Measurements from ENCODE around the gene PPFIA4. TPM values are rescaled to one million over a fixed set of nuclear protein-coding genes. Genes with fewer than 3 reads are reported as not detected.

The PPFIA4 gene
- total and polyA plus RNA-seq, 2 donors (not counting 3 experiments of a cell fraction or from before 2014, with no cell fraction given), result 0.17 to 0.22 TPM

GRCh38 chr1:203124011-203124410 is 97.7 kb downstream of the PPFIA4 start:
- Histone ChIP-seq H4K20me1 (replicated peaks; ENCODE audit: control insufficient read depth, extremely low read depth, insufficient read depth, low read length) (no peaks in the 10 kb centered on the region), H3K27ac (ENCODE audit: insufficient read depth, low read depth, low read length) (no peak overlapping the region), H3K4me1 (ENCODE audit: control insufficient read depth, extremely low read depth, insufficient read depth, low read length) (peaks cover 4% of the 10 kb centered on the region), H3K9me1 (replicated peaks; ENCODE audit: control insufficient read depth, extremely low read depth, insufficient read depth, low read length) (no peaks in the 10 kb centered on the region), H2AFZ (ENCODE audit: low read depth, low read length) (no peak overlapping the region), H3K9ac (replicated peaks; ENCODE audit: extremely low read depth, insufficient read depth, low read length) (no peak overlapping the region), H3K4me3 (replicated peaks in 1 of 3; ENCODE audit: insufficient read depth in 1 of 3, low read depth in 1 of 3, low read length in 3 of 3) (no peak overlapping the region), H3K9me3 (replicated peaks; ENCODE audit: control insufficient read depth, insufficient read depth, low read length) (no peaks in the 10 kb centered on the region), H3K4me2 (ENCODE audit: insufficient read depth, low read length) (no peak overlapping the region), H3K27me3 (ENCODE audit: control insufficient read depth in 2 of 2, insufficient read depth in 2 of 2, low read length in 2 of 2) (peaks cover 29 to 51% of the 10 kb centered on the region in 2 experiments), H3K36me3 (ENCODE audit: control insufficient read depth in 2 of 2, extremely low read depth in 1 of 2, insufficient read depth in 2 of 2, low read length in 2 of 2) (no peaks in the 10 kb centered on the region), H3K79me2 (ENCODE audit: control insufficient read depth, insufficient read depth, low read length) (no peaks in the 10 kb centered on the region)
- no peak for TF ChIP-seq MYC (IDR thresholded peaks at IDR 0.05; ENCODE audit: low read depth, low read length)
- no peak for TF ChIP-seq CTCF (IDR thresholded peaks at IDR 0.05; ENCODE audit: extremely low read depth in 1 of 2, insufficient read depth in 1 of 2, low read depth in 1 of 2, low read length in 2 of 2)
- no peak for TF ChIP-seq MAX (IDR thresholded peaks at IDR 0.05; ENCODE audit: insufficient read depth, insufficient read length)
- no peak for TF ChIP-seq EZH2 (IDR thresholded peaks at IDR 0.05; ENCODE audit: borderline replicate concordance, low read depth, low read length, severe bottlenecking)
- no peak for TF ChIP-seq POLR2AphosphoS5 (IDR thresholded peaks at IDR 0.05; ENCODE audit: insufficient read depth, low read depth, low read length)
- no peak for TF ChIP-seq JUN (IDR thresholded peaks at IDR 0.05; ENCODE audit: borderline replicate concordance, insufficient read depth, insufficient read length, low read depth)
- no peak for TF ChIP-seq FOS (IDR thresholded peaks at IDR 0.05; ENCODE audit: borderline replicate concordance, insufficient read depth, low read length)
- TF ChIP-seq POLR2A (IDR thresholded peaks at IDR 0.05; ENCODE audit: low read depth, low read length), result no peak
- no peak for TF ChIP-seq GATA2 (IDR thresholded peaks at IDR 0.05; ENCODE audit: insufficient read depth, insufficient read length, low read depth, low read length)
- intact Hi-C loops (cut with micrococcal nuclease) (no loop called here), dilution Hi-C loops (cut with MboI; ENCODE audit: extremely low pct_ligation_motif_present, low sequenced_read_pairs) (no loop called here)
- no TSS peak for BruUV-seq (replicated peaks)
- ChIA-PET CTCF (interaction anchor here (0.9 to 10.8 kb wide), 3 partner anchors 9 to 94 kb away, joined by 3 to 341 read pairs (median 24); no protein-coding TSS in a partner anchor), POLR2A (no interaction called here)
- DNase-seq (ENCODE audit: low read depth, low spot score), result no peak
- no peak for FAIRE-seq

All from endothelial cell of umbilical vein (primary cell).